ENCODE data around the gene CDHR5.

GRCh38 chr11:660681-661444, 36.1 kb upstream of the CDHR5 start:
- no peak for TF ChIP-seq CTCF (conservative IDR thresholded peaks at IDR 0.05 in 1 of 2, IDR thresholded peaks at IDR 0.05 in 1 of 2; ENCODE audit: extremely low read depth in 1 of 2, insufficient read depth in 1 of 2, low read depth in 1 of 2, low read length in 2 of 2)
- TF ChIP-seq EZH2 (IDR thresholded peaks at IDR 0.05; ENCODE audit: borderline replicate concordance, low read length): no peak
